Measurements from ENCODE around the gene AIM2. TPM values are rescaled to one million over a fixed set of nuclear protein-coding genes. Genes with fewer than 3 reads are reported as not detected.

The AIM2 gene
- polyA plus RNA-seq, 1 donor (not counting 4 experiments of a cell fraction or from before 2014, with no cell fraction given), result 0.33 TPM

GRCh38 chr1:159066108-159066507, 10.5 kb downstream of the AIM2 start:
- H3K4me3 ChIP-seq (ENCODE audit: control insufficient read depth in 2 of 3, extremely low read depth in 1 of 3, insufficient read depth in 2 of 3, low read depth in 1 of 3, low read length in 3 of 3), result no peak overlapping the region
- no peaks in the 10 kb centered on the region for H3K4me1 ChIP-seq (ENCODE audit: control insufficient read depth, extremely low read depth, insufficient read depth, low read length)
- no peak overlapping the region for H2AFZ ChIP-seq (ENCODE audit: control insufficient read depth, low read length)
- no peaks in the 10 kb centered on the region for H3K79me2 ChIP-seq (ENCODE audit: control insufficient read depth, insufficient read depth, low read length)
- H3K36me3 ChIP-seq (ENCODE audit: control insufficient read depth in 2 of 2, extremely low read depth in 1 of 2, insufficient read depth in 2 of 2, low read length in 2 of 2), result no peaks in the 10 kb centered on the region
- no peaks in the 10 kb centered on the region for H3K27me3 ChIP-seq (ENCODE audit: control insufficient read depth, extremely low read depth, insufficient read depth, low read length)
- FAIRE-seq (no peak), DNase-seq (ENCODE audit: low read depth, low spot score) (no peak)
- no peak overlapping the region for H3K27ac ChIP-seq (ENCODE audit: control insufficient read depth, insufficient read depth, low read length)
- H4K20me1 ChIP-seq (ENCODE audit: control insufficient read depth, extremely low read depth, insufficient read depth, low read length), result no peaks in the 10 kb centered on the region
- H3K9me1 ChIP-seq (ENCODE audit: control insufficient read depth, extremely low read depth, insufficient read depth, low read length), result no peaks in the 10 kb centered on the region
- no peak overlapping the region for H3K9ac ChIP-seq (ENCODE audit: control insufficient read depth, extremely low read depth, insufficient read depth, low read length)
- TF ChIP-seq EZH2 (IDR thresholded peaks at IDR 0.05; ENCODE audit: low read length), result no peak
- no peaks in the 10 kb centered on the region for H3K9me3 ChIP-seq (ENCODE audit: control insufficient read depth, low read depth, low read length)
- dilution Hi-C loops (cut with MboI; ENCODE audit: extremely low pct_ligation_motif_present, low sequenced_read_pairs), result no loop called here
- no peak overlapping the region for H3K4me2 ChIP-seq (ENCODE audit: control insufficient read depth, extremely low read depth, insufficient read depth, low read depth, low read length)

GRCh38 chr1:159065106-159065505, 11.5 kb downstream of the AIM2 start:
- no peak overlapping the region for H3K9ac ChIP-seq (ENCODE audit: control insufficient read depth, extremely low read depth, insufficient read depth, low read length)
- no peaks in the 10 kb centered on the region for H3K9me3 ChIP-seq (ENCODE audit: control insufficient read depth, low read depth, low read length)
- H3K9me1 ChIP-seq (ENCODE audit: control insufficient read depth, extremely low read depth, insufficient read depth, low read length), result no peaks in the 10 kb centered on the region
- H2AFZ ChIP-seq (ENCODE audit: control insufficient read depth, low read length), result no peak overlapping the region
- no peak overlapping the region for H3K27ac ChIP-seq (ENCODE audit: control insufficient read depth, insufficient read depth, low read length)
- dilution Hi-C loops (cut with MboI; ENCODE audit: extremely low pct_ligation_motif_present, low sequenced_read_pairs), result no loop called here
- TF ChIP-seq EZH2 (IDR thresholded peaks at IDR 0.05; ENCODE audit: low read length), result no peak
- no peak for TF ChIP-seq CTCF (optimal IDR thresholded peaks at IDR 0.05 in 1 of 3, IDR thresholded peaks at IDR 0.05 in 1 of 3, conservative IDR thresholded peaks at IDR 0.05 in 1 of 3; ENCODE audit: extremely low read depth in 1 of 3, insufficient read depth in 2 of 3, low read length in 3 of 3)
- H3K79me2 ChIP-seq (ENCODE audit: control insufficient read depth, insufficient read depth, low read length), result no peaks in the 10 kb centered on the region
- no peaks in the 10 kb centered on the region for H4K20me1 ChIP-seq (ENCODE audit: control insufficient read depth, extremely low read depth, insufficient read depth, low read length)
- FAIRE-seq (no peak), DNase-seq (ENCODE audit: low read depth, low spot score) (no peak)
- H3K4me1 ChIP-seq (ENCODE audit: control insufficient read depth, extremely low read depth, insufficient read depth, low read length), result no peaks in the 10 kb centered on the region
- H3K4me3 ChIP-seq (ENCODE audit: control insufficient read depth in 2 of 3, extremely low read depth in 1 of 3, insufficient read depth in 2 of 3, low read depth in 1 of 3, low read length in 3 of 3), result no peak overlapping the region
- no peaks in the 10 kb centered on the region for H3K27me3 ChIP-seq (ENCODE audit: control insufficient read depth, extremely low read depth, insufficient read depth, low read length)
- H3K36me3 ChIP-seq (ENCODE audit: control insufficient read depth in 2 of 2, extremely low read depth in 1 of 2, insufficient read depth in 2 of 2, low read length in 2 of 2), result no peaks in the 10 kb centered on the region
- H3K4me2 ChIP-seq (ENCODE audit: control insufficient read depth, extremely low read depth, insufficient read depth, low read depth, low read length), result no peak overlapping the region

GRCh38 chr1:159058751-159059150, 17.8 kb downstream of the AIM2 start:
- H3K79me2 ChIP-seq (ENCODE audit: control insufficient read depth, insufficient read depth, low read length), result no peaks in the 10 kb centered on the region
- H3K4me3 ChIP-seq (ENCODE audit: control insufficient read depth in 2 of 3, extremely low read depth in 1 of 3, insufficient read depth in 2 of 3, low read depth in 1 of 3, low read length in 3 of 3), result no peak overlapping the region
- H3K9me3 ChIP-seq (ENCODE audit: control insufficient read depth, low read depth, low read length), result no peaks in the 10 kb centered on the region
- H3K9ac ChIP-seq (ENCODE audit: control insufficient read depth, extremely low read depth, insufficient read depth, low read length), result no peak overlapping the region
- no peaks in the 10 kb centered on the region for H3K27me3 ChIP-seq (ENCODE audit: control insufficient read depth, extremely low read depth, insufficient read depth, low read length)
- H3K27ac ChIP-seq (ENCODE audit: control insufficient read depth, insufficient read depth, low read length), result no peak overlapping the region
- no peak for TF ChIP-seq EZH2 (IDR thresholded peaks at IDR 0.05; ENCODE audit: low read length)
- no peak for TF ChIP-seq CTCF (optimal IDR thresholded peaks at IDR 0.05 in 1 of 3, IDR thresholded peaks at IDR 0.05 in 1 of 3, conservative IDR thresholded peaks at IDR 0.05 in 1 of 3; ENCODE audit: extremely low read depth in 1 of 3, insufficient read depth in 2 of 3, low read length in 3 of 3)
- no peak for FAIRE-seq
- H3K9me1 ChIP-seq (ENCODE audit: control insufficient read depth, extremely low read depth, insufficient read depth, low read length), result no peaks in the 10 kb centered on the region
- H3K36me3 ChIP-seq (ENCODE audit: control insufficient read depth in 2 of 2, extremely low read depth in 1 of 2, insufficient read depth in 2 of 2, low read length in 2 of 2), result peaks cover 4 to 6% of the 10 kb centered on the region in 2 experiments
- no peak overlapping the region for H3K4me2 ChIP-seq (ENCODE audit: control insufficient read depth, extremely low read depth, insufficient read depth, low read depth, low read length)
- H2AFZ ChIP-seq (ENCODE audit: control insufficient read depth, low read length), result no peak overlapping the region
- no peaks in the 10 kb centered on the region for H4K20me1 ChIP-seq (ENCODE audit: control insufficient read depth, extremely low read depth, insufficient read depth, low read length)
- DNase-seq (ENCODE audit: low read depth, low spot score), result no peak
- dilution Hi-C loops (cut with MboI; ENCODE audit: extremely low pct_ligation_motif_present, low sequenced_read_pairs), result no loop called here
- H3K4me1 ChIP-seq (ENCODE audit: control insufficient read depth, extremely low read depth, insufficient read depth, low read length), result peaks cover 25% of the 10 kb centered on the region
